KOPT-K1 (cell line): ENCODE data around the gene PLEKHH2.
"Not testable (repeated sequence)": the region's sequence is repeated elsewhere in the genome, so short reads cannot be mapped to it uniquely, and the experiment has no call there.

Experiments used
- H3K27ac ChIP-seq: fragments of 200-600 bp; sonication (generic); 2 replicates; pipeline ENCODE4 v1.5.1; 2016; ENCODE audit warnings: antibody characterized with exemption, mild to moderate bottlenecking, low read depth, low read length; ENCODE audit not compliant: poor library complexity, severe bottlenecking
- H3K36me3 ChIP-seq: fragments of 200-600 bp; sonication (generic); 2 replicates; pipeline ENCODE4 v1.5.1; 2017; ENCODE audit warnings: antibody characterized with exemption, mild to moderate bottlenecking, low read length, moderate library complexity; ENCODE audit not compliant: insufficient read depth
- H3K9me3 ChIP-seq: fragments of 200-600 bp; sonication (generic); 2 replicates; pipeline ENCODE4 v1.5.1; 2017; ENCODE audit warnings: antibody characterized with exemption, low read length, mild to moderate bottlenecking; ENCODE audit not compliant: insufficient read depth, poor library complexity, severe bottlenecking

Gene PLEKHH2

DNA sequence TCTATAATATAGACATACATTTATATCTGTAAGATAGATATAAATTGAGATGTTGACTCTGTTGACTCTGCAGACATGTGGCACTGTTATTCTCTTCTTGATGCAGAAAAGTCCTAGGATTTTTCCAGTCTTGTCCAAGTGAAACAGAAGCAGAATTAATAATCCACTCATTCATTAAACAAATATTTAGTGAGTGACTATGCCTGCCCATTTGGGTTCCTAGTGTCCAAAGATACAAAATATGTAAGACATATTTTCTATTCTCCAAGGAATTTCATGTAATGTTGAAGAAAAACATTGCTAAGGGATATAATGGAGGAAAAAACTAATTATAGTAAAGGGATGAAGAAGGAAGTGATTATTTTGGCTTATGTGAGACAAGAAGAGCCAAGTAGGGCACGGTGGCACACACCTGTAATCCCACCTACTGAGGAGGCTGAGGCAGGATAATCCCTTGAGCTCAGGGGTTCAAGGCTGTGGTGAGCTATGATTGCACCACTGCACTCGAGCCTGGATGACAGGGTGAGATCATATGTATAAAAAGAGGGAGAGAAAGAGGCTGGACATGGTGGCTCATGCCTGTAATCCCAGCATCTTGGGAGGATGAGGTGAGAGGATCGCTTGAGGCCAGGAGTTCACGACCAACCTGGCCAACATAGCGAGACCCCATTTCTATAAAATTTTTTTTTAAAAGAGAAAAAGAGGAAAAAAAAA is 19.9 kb upstream of the PLEKHH2 start:
- no peak overlapping the region for H3K27ac ChIP-seq
- no peaks in the 10 kb centered on the region for H3K36me3 ChIP-seq
- H3K9me3 ChIP-seq, result no peaks in the 10 kb centered on the region

DNA sequence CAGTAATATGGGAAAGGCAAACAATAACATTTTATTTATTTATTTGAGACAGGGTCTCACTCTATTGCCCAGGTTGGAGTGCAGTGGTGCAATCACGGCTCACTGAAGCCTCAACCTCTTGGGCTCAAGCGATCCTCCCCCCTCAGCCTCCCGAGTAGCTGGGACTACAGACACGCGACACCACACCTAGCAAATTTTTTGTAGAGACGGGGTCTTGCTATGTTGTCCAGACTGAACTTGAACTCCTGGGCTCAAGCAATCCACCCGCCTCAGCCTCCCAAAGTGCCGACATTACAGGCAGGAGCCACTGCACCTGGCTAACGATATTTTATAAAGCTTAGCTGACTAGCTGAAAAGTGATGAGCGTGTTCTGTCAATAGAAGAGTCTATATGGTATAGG is 17.5 kb upstream of the PLEKHH2 start:
- H3K9me3 ChIP-seq, result no peaks in the 10 kb centered on the region
- H3K27ac ChIP-seq, result no peak overlapping the region
- H3K36me3 ChIP-seq, result no peaks in the 10 kb centered on the region

DNA sequence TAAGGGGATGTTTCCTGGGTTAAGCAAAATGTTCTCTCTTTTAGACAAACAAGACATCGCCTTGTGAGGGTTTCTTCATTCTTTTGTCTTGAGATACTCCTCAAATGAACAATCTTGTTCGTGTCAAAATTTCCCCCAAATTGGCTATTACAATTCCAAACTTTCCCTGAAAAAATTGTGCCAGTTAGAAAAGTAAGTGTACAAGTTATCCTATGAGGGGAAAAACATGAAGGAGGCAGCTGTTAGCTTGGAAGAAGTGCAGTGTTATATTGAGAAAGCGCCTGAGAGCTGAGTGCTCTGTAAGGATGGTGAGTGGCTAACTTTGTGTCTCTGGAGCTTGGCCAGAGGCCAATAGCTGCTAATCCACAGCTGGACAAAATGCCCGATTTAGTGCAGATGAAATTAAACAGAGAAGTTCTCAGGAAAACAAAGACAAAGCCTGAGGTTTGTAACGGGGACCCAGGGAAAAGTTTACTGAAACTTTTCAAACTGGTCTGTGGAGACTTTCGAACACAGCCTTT is 14.1 kb upstream of the PLEKHH2 start:
- H3K27ac ChIP-seq, result no peak overlapping the region
- H3K9me3 ChIP-seq, result no peaks in the 10 kb centered on the region
- H3K36me3 ChIP-seq, result no peaks in the 10 kb centered on the region

DNA sequence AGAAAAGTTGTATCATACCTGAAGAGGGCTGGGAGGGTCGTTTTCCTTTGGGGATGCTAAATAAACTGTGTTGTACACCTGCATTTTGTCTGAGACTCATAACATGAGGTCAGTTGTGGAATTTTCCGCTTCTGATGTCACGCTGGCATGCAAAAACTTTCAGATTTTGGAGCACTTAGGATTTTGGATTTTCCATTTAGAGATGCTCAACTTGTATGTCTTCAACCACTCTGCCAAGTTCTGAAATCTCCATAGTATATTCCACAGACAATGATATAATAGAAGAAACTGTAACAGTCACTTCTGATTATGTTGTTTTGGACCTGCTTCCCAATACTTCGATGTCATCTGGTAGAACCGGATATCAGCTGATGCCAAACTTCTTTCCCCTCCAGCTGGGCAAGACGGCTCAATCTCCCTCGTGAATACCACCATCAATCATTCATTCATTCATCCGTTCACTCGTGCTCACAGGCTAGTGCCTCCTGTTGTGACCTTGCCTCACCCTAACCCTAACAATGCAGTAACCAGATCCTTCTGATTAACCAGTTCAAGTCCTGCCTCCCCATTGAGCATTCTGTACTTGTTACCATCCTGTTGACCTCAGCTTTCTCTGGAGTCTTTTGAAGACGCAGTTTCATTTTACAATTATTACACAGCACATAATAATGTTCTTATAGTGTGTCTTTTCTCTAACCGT is 5.3 kb upstream of the PLEKHH2 start:
- H3K9me3 ChIP-seq, result no peaks in the 10 kb centered on the region
- H3K27ac ChIP-seq, result no peak overlapping the region
- H3K36me3 ChIP-seq, result no peaks in the 10 kb centered on the region

GRCh38 chr2:43634604-43635306 is 2.3 kb upstream of the PLEKHH2 start:
- Histone ChIP-seq H3K27ac (no peak overlapping the region), H3K9me3 (peaks cover 11% of the 10 kb centered on the region), H3K36me3 (no peaks in the 10 kb centered on the region)

- peaks cover 11% of the 10 kb centered on the region for H3K9me3 ChIP-seq
- not testable (repeated sequence) for H3K27ac ChIP-seq, H3K36me3 ChIP-seq
These were observed 907 bp upstream of the PLEKHH2 start for GRCh38 chr2:43636153-43636552.

DNA sequence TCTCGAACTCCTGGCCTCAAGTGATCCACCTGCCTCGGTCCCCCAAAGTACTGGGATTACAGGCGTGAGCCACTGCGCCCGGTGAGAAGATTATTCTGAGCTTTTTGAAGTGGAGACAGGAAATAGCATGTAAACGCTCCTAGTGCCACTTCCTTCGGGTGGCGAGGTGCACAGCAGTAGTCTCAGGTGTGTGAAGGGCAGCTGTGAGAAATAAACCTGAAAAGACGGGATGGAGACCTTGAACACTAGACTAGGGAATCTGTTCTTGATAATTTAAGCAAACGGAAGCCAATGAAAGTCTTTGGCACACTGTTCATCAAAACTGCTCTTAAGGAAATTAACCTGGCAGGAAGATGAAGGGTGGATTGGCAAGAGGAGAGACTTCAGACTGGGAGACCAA is 439 bp upstream of the PLEKHH2 start:
- Histone ChIP-seq H3K27ac (peak overlapping the region; percentile 8), H3K36me3 (no peaks in the 10 kb centered on the region), H3K9me3 (peaks cover 11% of the 10 kb centered on the region)

GRCh38 chr2:43642363-43642762 is 5.3 kb downstream of the PLEKHH2 start:
- Histone ChIP-seq H3K9me3 (peaks cover 10% of the 10 kb centered on the region), H3K36me3 (no peaks in the 10 kb centered on the region), H3K27ac (no peak overlapping the region)

- H3K36me3 ChIP-seq, result no peaks in the 10 kb centered on the region
- H3K27ac ChIP-seq, result no peak overlapping the region
- H3K9me3 ChIP-seq, result peaks cover 5% of the 10 kb centered on the region
These were observed 6.6 kb downstream of the PLEKHH2 start for GRCh38 chr2:43643680-43644079.

GRCh38 chr2:43648994-43649701 is 12.1 kb downstream of the PLEKHH2 start:
- no peak overlapping the region for H3K27ac ChIP-seq
- H3K36me3 ChIP-seq, result no peaks in the 10 kb centered on the region
- no peaks in the 10 kb centered on the region for H3K9me3 ChIP-seq

DNA sequence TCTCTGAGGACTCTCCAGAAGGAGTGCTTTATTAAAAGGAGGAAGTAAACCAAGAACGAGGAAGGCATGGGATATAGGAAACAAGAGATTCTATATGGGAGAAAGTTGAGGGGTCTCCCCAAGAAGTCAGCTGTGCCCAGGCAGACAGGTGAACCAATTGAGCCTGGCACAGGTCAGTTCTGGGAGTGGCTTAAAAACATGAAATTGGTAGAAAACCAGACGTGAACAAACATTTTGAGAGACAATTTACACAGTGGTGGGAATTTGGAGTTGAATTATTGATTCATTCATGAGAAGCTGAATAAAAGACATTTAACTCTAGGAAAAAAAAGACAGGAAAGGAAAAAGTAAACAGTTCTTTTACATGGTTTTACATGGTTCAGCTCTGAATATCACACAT is 16.4 kb downstream of the PLEKHH2 start:
- H3K36me3 ChIP-seq, result no peaks in the 10 kb centered on the region
- H3K27ac ChIP-seq, result no peak overlapping the region
- no peaks in the 10 kb centered on the region for H3K9me3 ChIP-seq

GRCh38 chr2:43657241-43657640 is 20.2 kb downstream of the PLEKHH2 start:
- Histone ChIP-seq H3K27ac (no peak overlapping the region), H3K36me3 (no peaks in the 10 kb centered on the region), H3K9me3 (no peaks in the 10 kb centered on the region)

GRCh38 chr2:43675646-43676321 is 38.7 kb downstream of the PLEKHH2 start:
- Histone ChIP-seq H3K27ac (no peak overlapping the region), H3K36me3 (no peaks in the 10 kb centered on the region), H3K9me3 (peaks cover 22% of the 10 kb centered on the region)

- Histone ChIP-seq H3K36me3 (no peaks in the 10 kb centered on the region), H3K9me3 (peaks cover 22% of the 10 kb centered on the region), H3K27ac (no peak within 1 kb of the TSS)
These were observed 39.4 kb downstream of the PLEKHH2 start, which contains the start of gene C1GALT1C1L for GRCh38 chr2:43676322-43677050. Gene C1GALT1C1L, minus strand, starts transcription at chr2:43676429. Its CDS starts 107 bp downstream, at chr2:43676322.
